K562 treated with DMSO at 1 percent for 48 hours (cell line): ENCODE results near the gene PTGDS. TPM values are rescaled to one million over a fixed set of nuclear protein-coding genes. Genes with fewer than 3 reads are reported as not detected.

Experiments used
- total RNA-seq: library from RNA; unstranded; fragments of 300-600 nt; gene quantifications from 2 replicates; pipeline ENCODE4 v1.2.3, GENCODE V29; 2022; ENCODE audit warnings: low replicate concordance; ENCODE audit errors: extremely low read depth

PTGDS gene
- not detected in 2 replicates for total RNA-seq

DNA sequence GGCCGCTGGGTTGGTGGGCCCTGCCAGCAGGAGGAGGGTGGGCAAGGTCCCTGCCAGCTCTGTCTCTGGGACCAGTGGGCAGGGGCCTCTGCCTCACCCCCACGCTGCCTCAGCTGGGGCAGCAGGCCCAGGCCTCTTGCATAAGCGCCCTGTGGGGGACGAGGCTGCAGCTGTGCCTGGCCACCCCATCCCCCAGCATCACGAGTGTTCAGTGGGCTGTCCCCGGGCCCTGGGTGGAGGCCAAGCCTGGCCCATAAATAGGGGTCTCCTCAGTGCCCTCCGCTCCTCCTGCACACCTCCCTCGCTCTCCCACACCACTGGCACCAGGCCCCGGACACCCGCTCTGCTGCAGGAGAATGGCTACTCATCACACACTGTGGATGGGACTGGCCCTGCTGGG, at the start of gene PTGDS:
Gene PTGDS, plus strand, starts transcription at position 282 of the 400 bp plus-strand sequence. Its CDS starts 75 bp downstream, at position 357.

DNA sequence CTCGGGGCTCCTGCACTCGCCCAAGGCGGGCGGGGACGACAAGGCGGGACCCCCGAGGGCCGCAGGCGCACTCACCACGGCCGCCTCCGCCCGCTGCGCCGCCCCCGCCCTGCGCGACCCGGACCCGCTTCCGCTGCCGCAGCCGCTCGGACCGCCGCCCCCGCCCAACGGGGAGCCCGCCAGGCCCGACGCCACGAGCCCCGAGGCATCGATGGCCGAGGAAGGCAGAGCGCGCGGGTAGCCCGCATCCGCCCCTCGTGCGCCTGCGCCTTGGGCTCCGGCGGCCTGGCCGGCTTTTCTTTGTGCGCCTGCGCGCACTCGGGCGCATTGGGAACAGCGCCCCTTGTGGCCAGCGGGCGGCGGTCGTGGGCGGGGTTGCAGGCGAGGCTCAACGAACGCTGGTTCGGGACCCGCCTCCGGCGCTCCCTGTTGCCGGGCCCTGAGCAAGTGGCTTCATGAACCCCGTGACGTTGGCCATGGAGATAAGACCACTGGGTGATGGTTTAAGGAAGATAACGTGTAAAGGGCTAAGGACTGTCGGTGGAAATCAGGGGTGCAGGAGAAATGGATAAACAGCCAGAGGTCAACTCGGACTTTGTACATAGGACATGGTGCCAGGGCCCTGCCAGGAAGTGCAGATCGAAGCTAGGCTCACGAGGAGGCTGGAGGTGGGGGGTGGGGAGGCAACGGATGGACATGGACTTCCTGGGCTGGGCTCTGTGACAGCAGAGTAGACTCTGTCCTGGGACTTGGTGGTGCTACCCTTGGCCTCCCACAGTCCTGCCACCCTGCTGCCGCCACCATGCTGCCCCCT, 32.6 kb upstream of the PTGDS start, which contains the start of the genes C8G and FBXW5:
Gene C8G, plus strand, starts transcription at position 725 of the 814 bp plus-strand sequence. Its CDS starts 78 bp downstream, at position 803.
Gene FBXW5, minus strand, starts transcription at position 220 of the 814 bp plus-strand sequence. CDS start 655 bp downstream, outside the sequence.

DNA sequence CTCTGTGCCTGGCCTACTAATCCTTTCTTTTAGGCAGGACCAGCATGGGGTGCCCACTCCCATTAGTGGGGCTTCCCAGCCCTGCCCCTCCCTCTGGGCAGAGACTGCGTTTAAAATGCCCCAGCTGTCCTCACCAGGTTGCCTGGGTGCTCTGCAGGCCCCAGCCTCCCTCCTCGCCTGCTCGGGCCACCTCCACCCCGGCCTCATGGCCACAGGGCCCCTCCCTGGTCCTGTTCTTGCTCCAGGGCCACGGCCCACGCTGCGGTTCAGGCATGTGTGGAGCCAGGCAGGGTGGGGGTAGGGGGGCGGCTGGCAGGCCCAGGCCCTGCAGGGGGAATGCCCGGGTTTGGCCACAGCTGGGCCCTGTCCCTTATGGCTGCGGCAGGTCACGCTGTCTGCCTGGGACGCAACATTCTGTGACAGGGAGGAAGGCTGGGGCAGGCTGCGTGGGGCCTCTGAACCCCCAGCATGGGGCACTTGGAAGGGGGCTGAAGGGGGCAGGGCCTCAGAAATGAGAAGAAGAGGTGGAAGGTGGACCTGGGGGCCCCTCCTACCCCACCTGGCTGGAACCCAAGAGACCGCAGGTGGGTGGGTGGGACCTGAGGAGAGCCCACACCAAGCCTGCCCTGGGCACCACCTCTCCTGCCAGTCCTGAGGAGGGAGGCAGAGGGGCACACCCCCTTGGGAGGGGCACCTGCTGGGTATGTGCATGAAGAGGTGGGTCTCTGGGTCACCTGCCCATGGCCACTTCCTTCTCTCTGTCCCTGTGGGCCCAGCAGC, 25.6 kb upstream of the PTGDS start, which contains the start of gene LCN12:
Gene LCN12, plus strand, starts transcription at position 733 of the 780 bp plus-strand sequence. CDS start 55 bp downstream, outside the sequence.

DNA sequence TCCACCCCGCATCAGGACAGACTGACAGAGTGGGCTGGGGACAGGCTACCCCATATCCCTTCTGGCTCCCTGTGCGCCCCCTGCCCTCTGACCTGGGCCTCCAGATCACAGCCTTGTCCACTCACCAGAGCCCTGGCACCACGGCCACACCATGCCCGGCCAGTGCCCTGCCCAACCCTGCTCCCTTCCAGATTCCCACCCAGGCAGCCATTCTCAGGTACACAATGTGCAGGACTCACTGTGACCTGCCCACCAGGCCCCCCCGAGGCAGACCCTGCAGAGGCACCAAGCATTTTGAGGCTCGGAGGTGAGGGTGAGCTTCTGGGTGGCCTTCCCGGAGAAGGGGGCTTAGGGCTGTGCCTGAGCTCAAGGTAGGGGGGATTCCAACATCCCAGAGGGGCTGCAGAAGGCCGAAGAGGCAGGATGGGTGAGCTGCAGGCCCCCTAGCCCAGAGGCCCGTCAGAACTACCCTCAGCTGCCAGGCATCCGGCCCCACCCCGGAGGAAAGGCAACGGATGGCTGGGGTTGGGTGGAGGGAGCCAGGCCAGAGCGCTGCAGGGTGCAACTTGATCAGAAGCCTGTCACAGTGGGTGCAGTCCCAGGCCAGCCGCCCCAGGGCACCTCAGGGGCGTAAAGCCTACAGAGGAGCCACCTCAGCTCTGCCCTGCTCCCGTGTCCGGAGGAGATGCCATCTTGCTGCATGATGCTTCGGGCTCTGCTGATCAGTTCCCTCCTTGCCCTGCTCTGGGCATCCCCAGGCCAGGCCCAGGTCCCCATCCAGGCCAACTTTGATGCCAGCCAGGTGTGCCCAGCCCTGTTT, 5.1 kb downstream of the PTGDS start, which contains the start of gene LCNL1:
Gene LCNL1, plus strand, starts transcription at position 762 of the 820 bp plus-strand sequence. CDS start 594 bp downstream, outside the sequence.

DNA sequence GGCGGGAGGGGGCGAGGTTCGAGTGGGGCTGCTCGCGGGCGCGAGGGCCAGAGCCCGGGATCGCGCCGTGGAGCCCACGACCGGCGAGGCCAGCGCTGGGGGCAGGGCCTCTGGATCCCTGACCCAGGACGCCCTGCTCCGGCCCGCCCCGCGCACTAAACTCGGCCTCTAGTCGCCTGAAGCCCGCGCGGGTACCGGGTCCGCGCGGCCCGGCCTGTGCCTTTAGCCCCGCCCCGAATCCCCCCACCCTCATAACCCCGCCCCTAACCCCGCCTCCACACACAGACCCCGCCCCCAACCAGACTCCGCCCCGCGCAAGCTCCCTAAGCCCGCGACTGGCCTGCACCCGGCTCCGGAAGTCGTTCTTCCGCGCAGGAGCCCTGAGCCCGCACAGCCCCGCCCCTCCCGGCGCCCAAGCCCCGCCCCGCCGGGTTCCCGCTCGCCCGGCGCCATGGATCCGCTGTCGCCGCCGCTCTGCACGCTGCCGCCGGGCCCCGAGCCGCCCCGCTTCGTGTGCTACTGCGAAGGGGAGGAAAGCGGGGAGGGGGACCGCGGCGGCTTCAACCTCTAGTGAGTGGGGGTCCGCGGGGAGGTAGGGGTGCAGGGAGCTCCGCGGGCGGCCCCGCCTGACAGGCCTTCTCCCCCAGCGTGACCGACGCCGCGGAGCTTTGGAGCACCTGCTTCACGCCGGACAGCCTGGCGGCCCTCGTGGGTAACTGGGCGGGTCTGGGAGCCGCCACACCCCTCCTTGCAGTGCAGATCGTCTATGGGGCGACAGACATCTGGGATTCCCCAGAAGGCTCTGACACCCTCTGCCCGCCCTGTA, 14.9 kb downstream of the PTGDS start, which contains the start of gene PAXX:
Gene PAXX, plus strand, starts transcription at position 430 of the 826 bp plus-strand sequence. Its CDS starts 22 bp downstream, at position 452.

DNA sequence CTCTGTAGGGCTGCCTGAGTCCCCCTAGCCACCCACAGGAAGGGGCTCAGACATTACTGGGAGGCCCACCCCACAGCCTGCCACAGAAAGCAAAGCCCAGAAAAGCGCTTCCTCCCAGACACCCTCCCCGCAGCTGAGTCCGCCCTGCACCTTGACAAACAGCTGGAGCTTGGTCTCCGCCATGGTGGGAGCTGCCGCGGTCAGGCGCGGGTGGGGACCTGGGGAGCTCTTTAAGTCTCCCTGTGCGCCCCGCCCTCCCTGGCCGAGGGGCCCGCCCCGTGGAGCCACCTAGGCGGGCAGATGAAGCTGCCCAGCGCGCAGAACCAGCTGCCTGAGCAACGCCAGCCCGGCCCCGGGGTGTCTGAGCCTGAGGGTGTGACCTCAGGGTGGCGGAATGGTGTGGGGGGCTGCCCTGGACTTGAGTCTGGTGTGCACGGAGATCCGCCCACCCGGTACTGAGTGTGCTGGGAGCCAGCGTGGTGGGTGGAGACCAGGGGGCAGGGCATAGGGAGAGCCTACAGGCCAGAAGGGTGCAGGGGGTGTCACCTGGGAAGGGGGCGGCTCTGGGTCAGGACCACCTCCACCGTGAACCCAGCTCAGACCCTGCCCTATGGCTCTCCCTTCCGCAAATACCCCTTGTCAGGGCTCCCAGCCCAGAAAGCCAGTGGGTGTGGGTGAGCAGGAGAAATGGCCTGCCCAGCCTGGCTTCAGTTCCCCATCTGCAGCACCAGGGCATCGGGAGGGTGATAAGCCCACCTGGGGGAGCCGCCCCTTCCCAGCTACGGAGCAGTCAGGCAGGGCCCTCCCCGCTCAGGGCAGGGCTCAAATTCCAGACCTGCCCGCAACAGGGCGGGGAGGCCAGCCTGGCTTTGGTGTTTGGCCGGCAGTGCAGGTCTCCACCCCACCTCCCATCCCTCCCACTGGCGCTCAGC, 19.3 kb downstream of the PTGDS start, which contains the start of gene CLIC3:
Gene CLIC3, minus strand, starts transcription at position 208 of the 932 bp plus-strand sequence. Its CDS starts 25 bp downstream, at position 183.

DNA sequence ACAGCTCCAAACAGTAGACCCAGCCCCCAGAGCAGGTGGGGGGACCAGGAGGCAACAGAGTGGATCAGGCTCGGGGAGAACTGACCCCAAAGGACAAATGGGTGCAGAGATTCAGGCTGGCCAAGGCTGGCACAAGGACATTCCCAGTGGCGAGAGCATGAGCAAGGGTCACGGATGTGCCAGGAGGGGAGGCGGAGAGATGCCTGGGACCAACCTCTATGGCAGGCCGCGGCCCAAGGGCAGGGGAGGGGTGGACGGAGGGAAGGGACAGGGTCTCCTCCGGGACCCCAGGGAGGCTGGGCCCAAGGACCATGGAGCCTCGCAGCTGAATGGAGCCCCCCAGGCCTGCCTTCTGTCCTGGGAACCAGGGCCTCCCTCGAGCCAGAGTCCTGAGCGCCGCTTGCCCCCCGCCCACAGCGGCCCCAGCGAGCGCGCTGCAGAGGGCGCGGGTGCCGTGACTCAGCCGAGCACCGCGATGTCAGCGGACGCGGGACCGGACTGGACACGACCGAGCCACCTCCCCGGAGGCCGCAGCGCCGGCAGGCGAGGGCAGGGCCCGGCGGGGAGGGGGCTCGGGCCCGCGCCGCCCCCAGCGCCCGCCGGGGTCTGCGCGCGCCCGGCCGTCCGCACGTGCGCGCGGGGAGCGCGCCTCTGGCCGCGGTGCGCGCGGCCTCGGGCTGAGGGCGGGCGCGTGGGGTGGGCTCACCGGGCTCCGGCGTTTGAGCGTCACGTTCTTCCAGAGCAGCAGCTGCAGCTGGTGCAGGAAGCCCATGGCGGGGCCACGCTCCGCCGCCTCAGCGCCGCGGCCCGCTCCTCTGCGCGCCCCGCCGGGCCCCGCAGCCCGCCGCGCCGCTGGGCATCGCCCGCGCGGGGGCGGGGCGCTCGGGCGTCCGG, 50.3 kb downstream of the PTGDS start, which contains the start of gene ABCA2:
Gene ABCA2, minus strand, starts transcription at position 869 of the 894 bp plus-strand sequence. Its CDS starts 97 bp downstream, at position 772.

Other genes starting within 250 kb of the PTGDS start
- not detected in 2 replicates for gene LCN10, start 234.6 kb upstream of the PTGDS start, total RNA-seq
- not detected in 2 replicates for gene LCN6, start 229.0 kb upstream of the PTGDS start, total RNA-seq
- gene LCN8, start 219.3 kb upstream of the PTGDS start, total RNA-seq: not detected in 2 replicates
- gene LCN15, start 213.0 kb upstream of the PTGDS start, total RNA-seq: not detected in 2 replicates
- gene TMEM141, start 186.2 kb upstream of the PTGDS start, total RNA-seq: not detected in 2 replicates
- not detected in 2 replicates for gene CCDC183, start 181.2 kb upstream of the PTGDS start, total RNA-seq
- 184 TPM in 1 of 2 replicates, not detected in the other for gene RABL6, start 169.6 kb upstream of the PTGDS start, total RNA-seq
- gene AJM1, start 135.0 kb upstream of the PTGDS start, total RNA-seq: not detected in 2 replicates
- gene PHPT1, start 128.1 kb upstream of the PTGDS start, total RNA-seq: not detected in 2 replicates
- gene MAMDC4, start 125.2 kb upstream of the PTGDS start, total RNA-seq: not detected in 2 replicates
- gene EDF1, start 111.2 kb upstream of the PTGDS start, total RNA-seq: not detected in 2 replicates
- not detected in 2 replicates for gene TRAF2, start 91.0 kb upstream of the PTGDS start, total RNA-seq
- not detected in 2 replicates for gene FBXW5, start 32.8 kb upstream of the PTGDS start, total RNA-seq
- not detected in 2 replicates for gene C8G, start 32.3 kb upstream of the PTGDS start, total RNA-seq
- gene LCN12, start 25.2 kb upstream of the PTGDS start, total RNA-seq: not detected in 2 replicates
- gene LCNL1, start 5.5 kb downstream of the PTGDS start, total RNA-seq: not detected in 2 replicates
- gene PAXX, start 14.9 kb downstream of the PTGDS start, total RNA-seq: not detected in 2 replicates
- gene CLIC3, start 19.1 kb downstream of the PTGDS start, total RNA-seq: not detected in 2 replicates
- not detected in 2 replicates for gene ABCA2, start 50.7 kb downstream of the PTGDS start, total RNA-seq
- gene FUT7, start 54.6 kb downstream of the PTGDS start, total RNA-seq: not detected in 2 replicates
- not detected in 2 replicates for gene NPDC1, start 68.7 kb downstream of the PTGDS start, total RNA-seq
- gene ENTPD2, start 76.6 kb downstream of the PTGDS start, total RNA-seq: not detected in 2 replicates
- not detected in 2 replicates for gene SAPCD2, start 93.1 kb downstream of the PTGDS start, total RNA-seq
- gene UAP1L1, start 100.0 kb downstream of the PTGDS start, total RNA-seq: not detected in 2 replicates
- gene MAN1B1, start 109.5 kb downstream of the PTGDS start, total RNA-seq: 167 TPM in 1 of 2 replicates, not detected in the other
- not detected in 2 replicates for gene DPP7, start 137.2 kb downstream of the PTGDS start, total RNA-seq
- not detected in 2 replicates for gene GRIN1, start 161.7 kb downstream of the PTGDS start, total RNA-seq
- gene LRRC26, start 192.5 kb downstream of the PTGDS start, total RNA-seq: not detected in 2 replicates
- gene TMEM210, start 194.6 kb downstream of the PTGDS start, total RNA-seq: not detected in 2 replicates
- not detected in 2 replicates for gene ANAPC2, start 211.1 kb downstream of the PTGDS start, total RNA-seq
- not detected in 2 replicates for gene SSNA1, start 211.2 kb downstream of the PTGDS start, total RNA-seq
- gene TPRN, start 223.2 kb downstream of the PTGDS start, total RNA-seq: not detected in 2 replicates
- not detected in 2 replicates for gene TMEM203, start 228.1 kb downstream of the PTGDS start, total RNA-seq
- gene NDOR1, start 228.2 kb downstream of the PTGDS start, total RNA-seq: not detected in 2 replicates
- gene RNF208, start 244.7 kb downstream of the PTGDS start, total RNA-seq: not detected in 2 replicates
- gene CYSRT1, start 247.7 kb downstream of the PTGDS start, total RNA-seq: not detected in 2 replicates
- not detected in 2 replicates for gene RNF224, start 250.0 kb downstream of the PTGDS start, total RNA-seq